ENCODE results near the gene PLEKHG4B. TPM values are rescaled to one million over a fixed set of nuclear protein-coding genes. Genes with fewer than 3 reads are reported as not detected.

PLEKHG4B gene
- total RNA-seq, 1 experiment from 2014 or later = 0.02 TPM

DNA sequence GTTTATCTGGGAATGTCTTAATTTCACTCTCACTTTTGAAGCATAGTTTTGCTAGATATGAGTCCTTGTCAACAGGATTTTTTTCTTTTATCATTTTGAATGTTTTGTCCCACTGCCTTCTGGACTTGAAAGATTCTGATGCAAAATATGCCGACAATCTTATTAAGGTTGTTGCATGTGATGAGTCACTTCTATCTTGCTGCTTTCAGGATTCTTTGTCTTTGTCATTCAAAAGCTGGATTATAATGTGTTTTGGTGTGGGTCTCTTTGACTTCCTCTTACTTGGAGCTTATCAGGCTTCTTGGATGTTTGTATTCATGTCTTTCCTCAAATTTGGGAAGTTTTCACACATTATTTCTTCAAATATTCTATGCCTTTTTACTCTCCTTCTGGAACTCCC, 33.8 kb downstream of the PLEKHG4B start:
- Histone ChIP-seq H3K79me2 (ENCODE audit: insufficient read depth, low read length) (no peaks in the 10 kb centered on the region), H3K9me3 (ENCODE audit: control insufficient read depth in 1 of 2, insufficient read depth in 1 of 2, low read depth in 1 of 2, low read length in 2 of 2) (peaks cover 0 to 6% of the 10 kb centered on the region in 2 experiments; a peak in 1 of 4 replicates), H3K9me2 (ENCODE audit: insufficient read depth) (no peaks in the 10 kb centered on the region), H3K4me3 (replicated peaks in 1 of 2; ENCODE audit: low read depth in 1 of 2, low read length in 2 of 2) (no peak overlapping the region), H3K27me3 (ENCODE audit: insufficient read depth, low read length) (peaks cover 4% of the 10 kb centered on the region; the same call in 1 of the 2 replicates), H3K27ac (ENCODE audit: low read depth, low read length) (no peak overlapping the region), H3K36me3 (ENCODE audit: control insufficient read depth in 1 of 2, insufficient read depth in 2 of 2, low read length in 2 of 2) (no peaks in the 10 kb centered on the region), H3K4me2 (ENCODE audit: low read length) (no peak overlapping the region), H4K20me1 (ENCODE audit: insufficient read depth) (no peaks in the 10 kb centered on the region), H2AFZ (ENCODE audit: low read depth, low read length, poor library complexity, severe bottlenecking) (no peak overlapping the region), H3K4me1 (ENCODE audit: control insufficient read depth in 1 of 2, insufficient read depth in 2 of 2, low read length in 2 of 2) (no peaks in the 10 kb centered on the region), H3K9ac (ENCODE audit: low read length) (no peak overlapping the region)
- intact Hi-C loops (cut with micrococcal nuclease) = no loop called here
- RAD21 ChIA-PET (ENCODE audit: low non-redundant PET in 1 of 2, low total read pairs in 2 of 2, uncharacterized antibody in 2 of 2, unreplicated experiment in 2 of 2) = no interaction called here
- ATAC-seq (no peak), DNase-seq (ENCODE audit: low read depth, low spot score) (no peak)
- CTCF ChIA-PET = no interaction called here
- TF ChIP-seq, protein P1, sequence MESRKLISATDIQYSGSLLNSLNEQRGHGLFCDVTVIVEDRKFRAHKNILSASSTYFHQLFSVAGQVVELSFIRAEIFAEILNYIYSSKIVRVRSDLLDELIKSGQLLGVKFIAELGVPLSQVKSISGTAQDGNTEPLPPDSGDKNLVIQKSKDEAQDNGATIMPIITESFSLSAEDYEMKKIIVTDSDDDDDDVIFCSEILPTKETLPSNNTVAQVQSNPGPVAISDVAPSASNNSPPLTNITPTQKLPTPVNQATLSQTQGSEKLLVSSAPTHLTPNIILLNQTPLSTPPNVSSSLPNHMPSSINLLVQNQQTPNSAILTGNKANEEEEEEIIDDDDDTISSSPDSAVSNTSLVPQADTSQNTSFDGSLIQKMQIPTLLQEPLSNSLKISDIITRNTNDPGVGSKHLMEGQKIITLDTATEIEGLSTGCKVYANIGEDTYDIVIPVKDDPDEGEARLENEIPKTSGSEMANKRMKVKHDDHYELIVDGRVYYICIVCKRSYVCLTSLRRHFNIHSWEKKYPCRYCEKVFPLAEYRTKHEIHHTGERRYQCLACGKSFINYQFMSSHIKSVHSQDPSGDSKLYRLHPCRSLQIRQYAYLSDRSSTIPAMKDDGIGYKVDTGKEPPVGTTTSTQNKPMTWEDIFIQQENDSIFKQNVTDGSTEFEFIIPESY (IDR thresholded peaks at IDR 0.05; ENCODE audit: extremely low read depth, insufficient replicate concordance, low read length) = no peak
- TF ChIP-seq RAD21 (IDR thresholded peaks at IDR 0.05; ENCODE audit: low read depth) (no peak), ZFX (IDR thresholded peaks at IDR 0.05) (no peak), EZH2 (IDR thresholded peaks at IDR 0.05) (no peak), POLR2AphosphoS5 (IDR thresholded peaks at IDR 0.05; ENCODE audit: low read depth, low read length) (no peak), JUND (IDR thresholded peaks at IDR 0.05) (no peak), TCF7L2 (IDR thresholded peaks at IDR 0.05; ENCODE audit: borderline replicate concordance, extremely low read depth, insufficient read depth, insufficient read length) (no peak), CBX3 (IDR thresholded peaks at IDR 0.05; ENCODE audit: low read depth) (no peak), YY1 (IDR thresholded peaks at IDR 0.05; ENCODE audit: extremely low read depth, insufficient replicate concordance, low read depth, low read length) (no peak), ZNF274 (IDR thresholded peaks at IDR 0.05; ENCODE audit: low read depth, low read length) (no peak)
- TF ChIP-seq, protein P2, sequence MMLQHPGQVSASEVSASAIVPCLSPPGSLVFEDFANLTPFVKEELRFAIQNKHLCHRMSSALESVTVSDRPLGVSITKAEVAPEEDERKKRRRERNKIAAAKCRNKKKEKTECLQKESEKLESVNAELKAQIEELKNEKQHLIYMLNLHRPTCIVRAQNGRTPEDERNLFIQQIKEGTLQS (IDR thresholded peaks at IDR 0.05) = no peak
- BruUV-seq (replicated peaks) = no TSS peak
- POLR2A ChIA-PET = no interaction called here

All from HCT116 (cell line).